GM12864 (cell line): ENCODE data around the gene CELF1.

ENCODE experiments used
- DNase-seq: peaks from one replicate; pipeline ENCODE4 v3.0.0-alpha.2; 2011; ENCODE audit warnings: low read depth
- H3K4me3 ChIP-seq: 2 replicates; pipeline ENCODE4 v1.5.1; 2011; ENCODE audit warnings: mild to moderate bottlenecking, low read depth, low read length, control low read depth
- TF ChIP-seq, protein P1 (sequence below): IDR thresholded peaks from 2 replicates; pipeline ENCODE4 v1.5.1; 2011; ENCODE audit warnings: low read depth, mild to moderate bottlenecking, moderate library complexity, low read length, control low read depth, inconsistent platforms; ENCODE audit errors: missing control alignments

CELF1 gene

DNA sequence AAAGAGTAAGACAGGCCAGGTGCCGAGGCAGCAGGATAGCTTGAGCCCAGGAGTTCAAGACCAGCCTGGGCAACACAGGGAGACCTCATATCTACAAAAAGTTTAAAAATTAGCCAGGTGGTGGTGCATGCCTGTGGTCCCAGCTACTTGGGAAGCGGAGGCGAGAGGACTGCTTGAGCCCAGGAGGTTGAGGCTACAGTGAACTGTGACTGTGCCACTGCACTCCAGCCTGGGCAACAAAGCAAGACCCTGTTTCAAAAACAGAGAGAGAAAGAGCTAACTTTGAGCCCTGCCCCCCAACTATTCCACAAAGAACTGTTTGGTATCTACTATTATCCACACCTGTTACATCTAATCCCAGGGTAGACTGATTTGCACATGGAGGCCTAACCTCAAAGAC is 54.8 kb downstream of the CELF1 start:
- DNase-seq = no peak
- H3K4me3 ChIP-seq = no peak overlapping the region
- TF ChIP-seq, protein P1, sequence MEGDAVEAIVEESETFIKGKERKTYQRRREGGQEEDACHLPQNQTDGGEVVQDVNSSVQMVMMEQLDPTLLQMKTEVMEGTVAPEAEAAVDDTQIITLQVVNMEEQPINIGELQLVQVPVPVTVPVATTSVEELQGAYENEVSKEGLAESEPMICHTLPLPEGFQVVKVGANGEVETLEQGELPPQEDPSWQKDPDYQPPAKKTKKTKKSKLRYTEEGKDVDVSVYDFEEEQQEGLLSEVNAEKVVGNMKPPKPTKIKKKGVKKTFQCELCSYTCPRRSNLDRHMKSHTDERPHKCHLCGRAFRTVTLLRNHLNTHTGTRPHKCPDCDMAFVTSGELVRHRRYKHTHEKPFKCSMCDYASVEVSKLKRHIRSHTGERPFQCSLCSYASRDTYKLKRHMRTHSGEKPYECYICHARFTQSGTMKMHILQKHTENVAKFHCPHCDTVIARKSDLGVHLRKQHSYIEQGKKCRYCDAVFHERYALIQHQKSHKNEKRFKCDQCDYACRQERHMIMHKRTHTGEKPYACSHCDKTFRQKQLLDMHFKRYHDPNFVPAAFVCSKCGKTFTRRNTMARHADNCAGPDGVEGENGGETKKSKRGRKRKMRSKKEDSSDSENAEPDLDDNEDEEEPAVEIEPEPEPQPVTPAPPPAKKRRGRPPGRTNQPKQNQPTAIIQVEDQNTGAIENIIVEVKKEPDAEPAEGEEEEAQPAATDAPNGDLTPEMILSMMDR = no peak

DNA sequence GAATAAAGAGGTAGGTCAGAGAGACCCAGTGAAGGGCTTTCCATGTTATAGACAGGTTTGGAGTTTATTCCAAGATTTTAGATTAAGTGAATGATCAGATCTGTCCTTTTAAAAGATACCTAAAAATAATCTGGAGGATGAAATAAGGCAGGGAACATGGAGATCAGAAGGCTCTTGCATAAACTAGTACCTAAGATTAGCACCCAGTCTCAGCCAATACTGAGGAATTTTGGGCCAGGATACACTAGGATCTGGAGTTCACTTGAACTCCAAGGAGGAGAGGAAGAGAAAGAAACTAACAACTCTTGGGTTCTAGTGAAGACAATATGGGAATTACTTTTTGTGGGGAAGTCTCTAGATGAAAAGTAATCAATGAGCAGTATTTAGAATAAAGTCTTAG is 56.1 kb downstream of the CELF1 start:
- TF ChIP-seq, protein P1 = no peak
- H3K4me3 ChIP-seq = no peak overlapping the region
- no peak for DNase-seq

DNA sequence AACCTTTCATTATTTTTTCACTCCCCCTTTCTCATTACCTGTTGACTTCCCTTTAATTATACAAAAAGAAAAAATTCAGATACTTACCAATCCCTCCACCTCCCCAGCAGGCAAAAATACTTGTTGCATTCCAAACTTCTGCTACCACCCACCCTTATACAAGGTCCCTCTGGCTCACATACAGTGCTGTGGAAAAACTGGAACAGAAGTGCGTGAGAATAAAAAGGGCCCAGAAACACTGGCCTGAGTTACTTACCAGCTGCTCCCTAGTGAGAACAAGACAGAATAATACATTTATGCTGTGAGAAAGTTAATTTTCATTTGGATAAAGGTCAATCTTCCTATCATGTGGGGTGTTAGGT is 57.1 kb downstream of the CELF1 start:
- no peak for DNase-seq
- H3K4me3 ChIP-seq = no peak overlapping the region
- TF ChIP-seq, protein P1 = no peak

DNA sequence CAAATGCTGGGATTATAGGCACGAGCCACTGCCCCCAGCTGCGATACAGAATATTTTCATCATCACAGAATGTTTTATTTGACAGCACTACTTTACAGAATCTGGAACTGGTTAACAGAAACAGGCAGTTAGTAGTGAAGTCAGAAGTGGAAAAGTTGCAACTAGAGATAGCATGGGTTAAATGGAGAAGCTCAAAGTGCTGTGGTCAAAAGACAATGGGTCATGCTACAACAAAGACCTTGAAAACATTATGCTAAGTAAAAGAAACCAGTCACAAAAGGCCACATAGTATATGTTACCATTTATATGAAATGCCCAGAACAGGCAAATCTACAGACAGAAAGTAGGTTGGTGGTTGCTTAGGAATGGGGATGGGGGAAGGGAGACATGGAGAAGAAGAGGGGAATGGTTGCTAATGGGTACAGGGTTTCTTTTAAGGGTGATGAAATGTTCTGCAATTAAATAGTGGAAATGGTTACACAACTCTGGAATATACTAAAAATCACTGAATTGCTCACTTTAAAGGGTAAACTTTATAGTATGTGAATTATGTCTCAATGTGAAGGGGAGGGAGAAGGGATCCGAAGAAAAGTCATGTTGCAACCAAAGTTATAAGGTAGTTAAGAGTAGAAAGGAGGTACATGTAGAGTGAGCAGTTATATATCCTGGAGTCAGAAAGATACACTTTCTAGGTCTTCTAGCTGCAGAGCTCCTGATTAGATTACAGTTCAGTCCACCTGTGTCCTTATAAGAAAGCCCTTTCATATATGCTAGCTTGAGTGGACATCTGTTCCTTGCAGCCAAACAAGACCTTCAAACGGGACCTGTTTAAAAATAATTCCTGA is 57.7 kb downstream of the CELF1 start:
- DNase-seq = no peak
- TF ChIP-seq, protein P1 = no peak
- H3K4me3 ChIP-seq = no peak overlapping the region

DNA sequence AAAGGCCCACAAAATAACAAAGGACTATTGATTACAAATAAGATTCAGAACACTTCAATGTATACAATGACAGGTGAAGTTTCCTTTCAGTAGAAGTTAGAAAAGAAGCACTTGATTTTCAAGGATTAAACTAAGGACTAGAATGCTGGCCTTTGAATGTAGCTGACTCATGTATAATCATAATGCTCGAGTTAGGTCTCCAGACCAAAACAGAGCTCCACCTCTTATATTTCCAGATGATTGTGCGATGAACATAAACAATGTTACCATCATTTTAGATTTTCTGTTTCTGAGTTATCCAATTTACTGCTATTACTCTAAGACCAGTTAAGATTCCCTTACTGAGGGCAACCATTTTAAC is 63.6 kb downstream of the CELF1 start:
- TF ChIP-seq, protein P1 = no peak
- no peak for DNase-seq
- no peak overlapping the region for H3K4me3 ChIP-seq

DNA sequence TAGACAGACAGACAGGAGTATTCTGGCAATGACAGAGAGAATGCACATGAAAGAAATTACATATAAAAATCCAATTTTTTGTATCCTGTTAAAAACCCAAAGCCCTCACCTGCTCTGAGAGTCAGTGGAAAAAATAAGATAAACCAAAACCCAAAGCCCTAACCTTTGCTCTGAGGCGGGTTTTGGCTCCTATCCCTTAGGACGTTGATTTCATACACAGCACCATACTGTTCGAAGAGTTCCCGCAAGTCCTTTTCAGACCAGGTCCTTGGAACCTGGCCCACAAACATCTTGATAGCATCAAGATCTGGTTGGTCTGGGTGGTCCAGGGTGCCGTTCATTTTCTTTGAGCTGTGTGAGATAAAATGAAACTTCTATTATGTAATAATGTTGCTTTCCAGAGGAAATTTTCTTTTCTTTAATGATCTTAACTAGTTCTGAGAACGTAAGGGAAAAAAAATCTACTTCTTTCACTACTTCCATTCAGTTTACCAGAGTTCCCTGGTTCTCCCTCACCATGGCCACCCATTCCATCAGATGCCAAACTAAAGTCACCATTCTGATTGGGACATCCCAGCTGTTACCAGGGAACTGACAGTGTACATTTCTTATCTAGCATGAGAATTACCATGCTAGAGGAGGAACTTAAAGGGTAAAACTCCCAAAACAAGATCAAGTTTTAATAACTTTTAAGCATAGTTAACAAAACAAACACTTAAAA is 64.1 kb downstream of the CELF1 start:
- TF ChIP-seq, protein P1 = no peak
- no peak overlapping the region for H3K4me3 ChIP-seq
- DNase-seq = no peak
